Activated T-helper 17 cell treated with anti-CD3 and anti-CD28 coated beads, Interleukin-2, amount 50 U/mL, for 72 hours (primary cell): ENCODE results near the gene ROR2. TPM values are rescaled to one million over a fixed set of nuclear protein-coding genes. Genes with fewer than 3 reads are reported as not detected.
A peak's percentile ranks its signal among the peaks of the same experiment; 100 is the strongest.
"Not testable (repeated sequence)": the region's sequence is repeated elsewhere in the genome, so short reads cannot be mapped to it uniquely, and the experiment has no call there.

Experiments used
- ATAC-seq: fragments of 150-1000 bp; cut with Tn5 transposase; replicated peaks from 2 replicates; pipeline ENCODE4 v1.10.0; 2021; ENCODE audit warnings: mild to moderate bottlenecking, moderate library complexity
- H3K27ac Mint-ChIP-seq: one replicate; pipeline ENCODE4 v1.8.0; 2022; ENCODE audit warnings: mixed read lengths
- H3K27me3 Mint-ChIP-seq: one replicate; pipeline ENCODE4 v1.8.0; 2022; ENCODE audit warnings: mixed read lengths
- H3K36me3 Mint-ChIP-seq: one replicate; pipeline ENCODE4 v1.8.0; 2022; ENCODE audit warnings: low read depth, mild to moderate bottlenecking, mixed read lengths
- H3K4me1 Mint-ChIP-seq: one replicate; pipeline ENCODE4 v1.8.0; 2022; ENCODE audit warnings: mixed read lengths
- H3K4me3 Mint-ChIP-seq: one replicate; pipeline ENCODE4 v1.8.0; 2022; ENCODE audit warnings: mild to moderate bottlenecking, mixed read lengths
- H3K9me3 Mint-ChIP-seq: one replicate; pipeline ENCODE4 v1.8.0; 2022; ENCODE audit warnings: mixed read lengths
- total RNA-seq, 2 donors: library from RNA; stranded (reverse); gene quantifications; one replicate each; pipeline ENCODE4 v1.2.3, GENCODE V29; 2022

Gene ROR2
- total RNA-seq, 2 donors from 2014 or later, result 0.08 TPM; not detected in 1

DNA sequence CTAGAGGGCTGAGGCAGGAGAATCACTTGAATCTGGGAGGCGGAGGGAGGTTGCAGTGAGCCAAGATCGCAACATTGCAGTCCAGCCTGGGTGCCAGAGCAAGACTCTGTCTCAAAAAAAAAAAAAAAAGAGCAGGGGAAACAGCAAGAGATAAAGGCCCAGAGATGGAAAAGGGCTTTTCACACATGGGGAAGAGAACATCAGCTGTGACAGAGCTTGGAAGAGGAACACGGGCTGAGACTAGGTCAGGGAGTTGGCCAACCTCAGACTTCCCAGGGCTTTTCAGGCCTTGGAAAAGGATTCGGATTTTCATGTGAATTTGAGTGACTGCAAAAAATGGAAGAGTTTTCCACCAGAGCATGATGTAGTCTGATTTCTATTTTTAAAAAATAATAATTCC, 294.4 kb downstream of the ROR2 start:
- Mint-ChIP-seq H3K27me3 (peaks cover 17% of the 10 kb centered on the region), H3K4me1 (no peaks in the 10 kb centered on the region)
- ATAC-seq, result no peak

DNA sequence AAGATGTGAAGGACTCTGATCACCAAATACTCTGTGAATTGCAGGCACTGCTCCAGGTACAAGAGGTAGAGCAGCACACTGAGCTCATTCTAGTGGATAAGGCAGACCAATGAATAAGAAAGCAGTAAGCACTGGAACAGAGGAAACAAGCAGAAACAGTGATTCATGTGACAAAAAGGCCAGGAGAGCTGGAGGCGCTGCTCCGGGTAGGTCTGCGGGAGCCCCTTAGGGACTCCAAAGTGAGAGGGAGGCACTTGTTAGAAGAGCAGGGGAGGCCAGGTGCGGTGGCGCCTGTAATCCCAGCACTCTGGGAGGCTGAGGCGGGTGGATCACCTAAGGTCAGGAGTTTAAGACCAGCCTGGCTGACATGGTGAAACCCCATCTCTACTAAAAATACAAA, 294.8 kb downstream of the ROR2 start:
- Mint-ChIP-seq H3K9me3 (no peaks in the 10 kb centered on the region), H3K27ac (no peak overlapping the region), H3K36me3 (no peaks in the 10 kb centered on the region), H3K4me1 (no peaks in the 10 kb centered on the region), H3K4me3 (no peak overlapping the region), H3K27me3 (peaks cover 18% of the 10 kb centered on the region)
- no peak for ATAC-seq

More for the DNA sequence above, 294.4 kb downstream of the ROR2 start:
- no peak overlapping the region for H3K27ac Mint-ChIP-seq
- no peak overlapping the region for H3K4me3 Mint-ChIP-seq
- H3K9me3 Mint-ChIP-seq, result no peaks in the 10 kb centered on the region
- H3K36me3 Mint-ChIP-seq, result no peaks in the 10 kb centered on the region

- Mint-ChIP-seq H3K9me3 (no peaks in the 10 kb centered on the region), H3K27ac (no peak overlapping the region), H3K4me3 (no peak overlapping the region), H3K27me3 (peaks cover 21% of the 10 kb centered on the region), H3K36me3 (no peaks in the 10 kb centered on the region), H3K4me1 (no peaks in the 10 kb centered on the region)
- ATAC-seq, result no peak
Observed at GRCh38 chr9:91654527-91654926, 295.5 kb downstream of the ROR2 start.

GRCh38 chr9:91647371-91647770, 302.7 kb downstream of the ROR2 start:
- peaks cover 22% of the 10 kb centered on the region for H3K27me3 Mint-ChIP-seq
- no peak for ATAC-seq
- no peaks in the 10 kb centered on the region for H3K36me3 Mint-ChIP-seq
- no peaks in the 10 kb centered on the region for H3K4me1 Mint-ChIP-seq
- no peaks in the 10 kb centered on the region for H3K9me3 Mint-ChIP-seq
- H3K4me3 Mint-ChIP-seq, result no peak overlapping the region
- no peak overlapping the region for H3K27ac Mint-ChIP-seq

GRCh38 chr9:91646702-91647101, 303.3 kb downstream of the ROR2 start:
- Mint-ChIP-seq H3K4me1 (no peaks in the 10 kb centered on the region), H3K27ac (no peak overlapping the region), H3K9me3 (no peaks in the 10 kb centered on the region)

DNA sequence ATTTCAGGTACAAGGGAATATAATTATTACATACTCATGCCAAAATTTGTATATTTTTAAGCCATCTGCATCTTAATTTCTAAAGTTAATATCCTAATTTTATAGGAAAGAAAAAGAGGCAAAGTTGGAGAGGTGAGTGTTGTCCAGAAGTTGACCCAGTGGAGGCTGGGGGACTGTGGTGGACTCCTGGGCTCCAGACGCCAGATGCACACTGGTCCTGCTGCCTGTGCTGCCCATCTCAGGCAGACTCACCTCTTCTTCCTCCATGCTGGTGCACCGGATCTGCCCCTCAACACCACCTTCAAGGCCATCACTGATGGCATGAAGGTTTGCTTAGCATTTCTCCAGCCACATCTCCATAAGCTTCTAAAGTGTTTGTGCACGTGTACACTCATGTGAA, 305.6 kb downstream of the ROR2 start:
- Mint-ChIP-seq H3K4me1 (no peaks in the 10 kb centered on the region), H3K36me3 (no peaks in the 10 kb centered on the region), H3K27me3 (peaks cover 17% of the 10 kb centered on the region), H3K27ac (no peak overlapping the region), H3K4me3 (no peak overlapping the region), H3K9me3 (peaks cover 8% of the 10 kb centered on the region)
- no peak for ATAC-seq

More at GRCh38 chr9:91646702-91647101, 303.3 kb downstream of the ROR2 start:
- no peak for ATAC-seq
- Mint-ChIP-seq H3K36me3 (no peaks in the 10 kb centered on the region), H3K4me3 (no peak overlapping the region), H3K27me3 (peaks cover 22% of the 10 kb centered on the region)

DNA sequence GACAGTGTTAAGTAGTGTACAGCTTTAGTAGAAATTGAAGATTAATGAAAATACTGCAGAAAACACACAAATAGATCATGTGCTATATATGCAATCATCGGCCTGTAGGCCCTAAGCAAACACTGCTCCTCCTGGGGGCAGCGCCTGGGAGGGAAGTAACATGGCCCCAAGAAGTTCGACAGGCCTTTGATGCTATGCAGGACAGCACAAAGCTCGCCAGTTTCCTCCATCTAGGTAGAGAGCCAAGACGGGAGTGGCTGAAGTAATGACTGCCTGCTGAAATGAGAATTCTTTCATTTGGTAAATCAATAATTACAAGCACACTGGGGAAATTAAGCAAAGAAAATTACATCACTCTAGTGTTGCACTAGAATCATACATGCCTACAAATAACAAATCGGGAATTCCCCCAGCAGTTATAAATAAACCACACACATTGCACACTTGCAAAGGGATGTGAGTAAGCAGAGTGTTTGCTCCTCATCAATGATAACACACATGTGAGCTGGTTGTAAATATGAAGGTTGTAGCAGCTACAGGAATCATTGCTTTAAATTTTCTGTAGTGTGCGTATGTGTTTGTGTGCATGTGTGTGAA, 306.4 kb downstream of the ROR2 start:
- peaks cover 8% of the 10 kb centered on the region for H3K9me3 Mint-ChIP-seq
- H3K27ac Mint-ChIP-seq, result no peak overlapping the region
- no peak overlapping the region for H3K4me3 Mint-ChIP-seq
- no peaks in the 10 kb centered on the region for H3K36me3 Mint-ChIP-seq
- peaks cover 12% of the 10 kb centered on the region for H3K27me3 Mint-ChIP-seq
- no peaks in the 10 kb centered on the region for H3K4me1 Mint-ChIP-seq
- ATAC-seq, result no peak

GRCh38 chr9:91642771-91643170, 307.3 kb downstream of the ROR2 start:
- no peak overlapping the region for H3K27ac Mint-ChIP-seq
- ATAC-seq, result no peak
- peaks cover 14% of the 10 kb centered on the region for H3K27me3 Mint-ChIP-seq
- H3K4me1 Mint-ChIP-seq, result no peaks in the 10 kb centered on the region
- H3K36me3 Mint-ChIP-seq, result no peaks in the 10 kb centered on the region
- no peak overlapping the region for H3K4me3 Mint-ChIP-seq
- peaks cover 8% of the 10 kb centered on the region for H3K9me3 Mint-ChIP-seq

GRCh38 chr9:91640428-91640827, 309.6 kb downstream of the ROR2 start:
- no peaks in the 10 kb centered on the region for H3K4me1 Mint-ChIP-seq
- ATAC-seq, result no peak

DNA sequence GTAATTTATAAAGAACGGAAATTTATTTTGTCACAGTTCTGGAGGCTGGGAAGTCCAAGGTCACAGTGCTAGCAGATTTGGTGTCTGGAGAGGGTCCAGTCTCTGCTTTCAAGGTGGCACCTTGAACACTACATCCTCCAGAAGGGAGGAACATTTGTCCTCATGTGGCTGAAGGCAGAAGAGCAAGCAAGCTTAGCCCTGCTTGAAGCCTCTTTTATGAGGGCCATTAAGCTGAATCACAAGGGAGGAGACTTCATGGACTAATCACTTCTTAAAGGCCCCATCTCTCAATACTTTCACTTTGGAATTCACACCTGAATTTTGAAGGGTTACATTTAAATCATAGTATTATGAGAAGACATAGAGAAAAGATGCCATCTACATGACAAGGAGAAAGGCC, 311.0 kb downstream of the ROR2 start:
- peaks cover 10% of the 10 kb centered on the region for H3K27me3 Mint-ChIP-seq
- no peak overlapping the region for H3K27ac Mint-ChIP-seq
- peaks cover 12% of the 10 kb centered on the region for H3K9me3 Mint-ChIP-seq
- no peaks in the 10 kb centered on the region for H3K4me1 Mint-ChIP-seq
- H3K4me3 Mint-ChIP-seq, result no peak overlapping the region
- no peaks in the 10 kb centered on the region for H3K36me3 Mint-ChIP-seq
- ATAC-seq, result no peak

More at GRCh38 chr9:91640428-91640827, 309.6 kb downstream of the ROR2 start:
- H3K36me3 Mint-ChIP-seq, result no peaks in the 10 kb centered on the region
- H3K27me3 Mint-ChIP-seq, result peaks cover 6% of the 10 kb centered on the region
- H3K4me3 Mint-ChIP-seq, result no peak overlapping the region
- no peak overlapping the region for H3K27ac Mint-ChIP-seq
- peaks cover 8% of the 10 kb centered on the region for H3K9me3 Mint-ChIP-seq

- not testable (repeated sequence) for H3K4me3 Mint-ChIP-seq, H3K4me1 Mint-ChIP-seq, ATAC-seq, H3K9me3 Mint-ChIP-seq, H3K27ac Mint-ChIP-seq, H3K36me3 Mint-ChIP-seq
- H3K27me3 Mint-ChIP-seq, result peaks cover 29% of the 10 kb centered on the region
Observed at GRCh38 chr9:91634832-91635231, 315.2 kb downstream of the ROR2 start.

GRCh38 chr9:91629718-91630117, 320.3 kb downstream of the ROR2 start:
- Mint-ChIP-seq H3K27ac (no peak overlapping the region), H3K36me3 (no peaks in the 10 kb centered on the region), H3K4me1 (no peaks in the 10 kb centered on the region), H3K27me3 (peaks cover 38% of the 10 kb centered on the region), H3K4me3 (no peak overlapping the region), H3K9me3 (peaks cover 8% of the 10 kb centered on the region)
- no peak for ATAC-seq

GRCh38 chr9:91628892-91629291, 321.1 kb downstream of the ROR2 start:
- H3K36me3 Mint-ChIP-seq, result no peaks in the 10 kb centered on the region
- no peaks in the 10 kb centered on the region for H3K4me1 Mint-ChIP-seq
- H3K4me3 Mint-ChIP-seq, result no peak overlapping the region
- no peak for ATAC-seq
- peaks cover 5% of the 10 kb centered on the region for H3K9me3 Mint-ChIP-seq
- H3K27ac Mint-ChIP-seq, result no peak overlapping the region
- H3K27me3 Mint-ChIP-seq, result peaks cover 33% of the 10 kb centered on the region

- Mint-ChIP-seq H3K9me3 (peaks cover 5% of the 10 kb centered on the region), H3K4me3 (no peak overlapping the region), H3K4me1 (no peaks in the 10 kb centered on the region), H3K27me3 (peaks cover 18% of the 10 kb centered on the region), H3K36me3 (no peaks in the 10 kb centered on the region), H3K27ac (no peak overlapping the region)
- ATAC-seq, result no peak
Observed at GRCh38 chr9:91625331-91625730, 324.7 kb downstream of the ROR2 start.

DNA sequence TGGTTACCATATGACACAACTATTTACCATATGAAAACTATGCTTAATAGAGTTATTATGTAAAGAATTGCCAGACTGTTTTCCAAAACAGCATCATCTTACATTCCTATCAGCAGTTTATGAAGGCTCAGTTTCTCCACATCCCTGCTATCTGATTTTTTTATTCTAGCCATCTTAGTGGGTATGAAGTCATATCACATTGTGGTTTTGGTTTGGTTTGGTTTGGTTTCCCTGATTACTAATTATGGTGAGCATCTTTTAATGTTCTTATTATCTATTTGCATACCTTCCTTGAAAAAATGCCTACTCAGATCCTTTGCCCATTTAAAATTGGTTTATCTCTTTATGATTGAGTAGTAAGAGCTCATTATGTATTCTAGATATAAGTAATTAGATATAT, 327.0 kb downstream of the ROR2 start:
- Mint-ChIP-seq H3K4me3 (no peak overlapping the region), H3K36me3 (no peaks in the 10 kb centered on the region), H3K27ac (no peak overlapping the region), H3K27me3 (peaks cover 16% of the 10 kb centered on the region), H3K4me1 (no peaks in the 10 kb centered on the region), H3K9me3 (peaks cover 4% of the 10 kb centered on the region)
- ATAC-seq, result peak; percentile 59

DNA sequence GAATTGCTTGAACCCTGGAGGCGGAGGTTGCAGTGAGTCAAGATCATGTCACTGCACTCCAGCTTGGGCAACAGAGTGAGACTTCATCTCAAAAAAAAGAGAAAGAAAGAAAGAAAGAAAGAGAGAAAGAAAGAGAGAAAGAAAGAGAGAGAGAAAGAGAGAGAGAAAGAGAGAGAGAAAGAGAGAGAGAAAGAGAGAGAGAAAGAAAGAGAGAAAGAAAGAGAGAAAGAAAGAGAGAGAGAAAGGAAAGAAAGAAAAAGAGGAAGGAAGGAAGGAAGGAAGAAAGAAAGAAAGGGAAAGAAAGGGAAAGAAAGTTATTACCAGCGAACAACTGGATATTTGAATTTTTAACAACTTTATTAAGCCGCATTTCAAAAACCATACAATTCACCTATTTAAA, 327.9 kb downstream of the ROR2 start:
- not testable (repeated sequence) for H3K9me3 Mint-ChIP-seq, H3K4me3 Mint-ChIP-seq, H3K36me3 Mint-ChIP-seq, ATAC-seq, H3K27ac Mint-ChIP-seq, H3K4me1 Mint-ChIP-seq
- peaks cover 16% of the 10 kb centered on the region for H3K27me3 Mint-ChIP-seq
